Spleen (tissue), 11 donors: Measurements from ENCODE around the gene PNPLA2. TPM values are rescaled to one million over a fixed set of nuclear protein-coding genes. Genes with fewer than 3 reads are reported as not detected.

ENCODE experiments used
- DNase-seq: peaks from one replicate; pipeline ENCODE4 v3.0.0-alpha.2; 2020
- H3K27ac ChIP-seq, 8 donors: fragments of 200-600 bp; sonication (generic) in 7 of 8; 1 replicate in 4 of 8; 2 replicates in 4 of 8; pipeline versions ENCODE4 v1.5.0 to v1.8.0; 2016 to 2021; ENCODE audit warnings: inconsistent platforms in 4 of 8, mild to moderate bottlenecking in 4 of 8, moderate library complexity in 1 of 8
- H3K27me3 ChIP-seq, 7 donors: fragments of 200-600 bp; sonication (generic) in 6 of 7; replicated peaks in 1 of 7; 1 replicate in 4 of 7; 2 replicates in 3 of 7; pipeline versions ENCODE4 v1.5.0 to v1.8.0; 2016 to 2021; ENCODE audit warnings: inconsistent platforms in 3 of 7, mild to moderate bottlenecking in 1 of 7
- H3K36me3 ChIP-seq, 6 donors: fragments of 200-600 bp; sonication (generic) in 5 of 6; 1 replicate in 4 of 6; 2 replicates in 2 of 6; pipeline versions ENCODE4 v1.5.0 to v1.8.0; 2016 to 2021; ENCODE audit warnings: inconsistent platforms in 2 of 6
- H3K4me1 ChIP-seq, 6 donors: fragments of 200-600 bp; sonication (generic) in 5 of 6; 1 replicate in 3 of 6; 2 replicates in 3 of 6; pipeline versions ENCODE4 v1.5.0 to v1.8.0; 2016 to 2021; ENCODE audit warnings: inconsistent platforms in 3 of 6
- H3K4me3 ChIP-seq, 8 donors: fragments of 200-600 bp; sonication (generic) in 7 of 8; 1 replicate in 4 of 8; 2 replicates in 4 of 8; pipeline versions ENCODE4 v1.5.0 to v1.8.0; 2016 to 2021; ENCODE audit warnings: inconsistent platforms in 4 of 8, mild to moderate bottlenecking in 4 of 8, moderate library complexity in 2 of 8
- H3K9me3 ChIP-seq, 8 donors: fragments of 200-600 bp; sonication (generic) in 7 of 8; 1 replicate in 4 of 8; 2 replicates in 4 of 8; pipeline versions ENCODE4 v1.5.0 to v1.8.0; 2016 to 2021; ENCODE audit warnings: inconsistent platforms in 4 of 8
- CTCF ChIP-seq, 11 experiments: fragments of 200-600 bp in 7 of 11; fragments of 450-650 bp in 4 of 11; sonication (generic) in 4 of 11; IDR thresholded peaks in 8 of 11; conservative IDR thresholded peaks in 3 of 11; 1 replicate in 7 of 11; 2 replicates in 4 of 11; pipeline versions ENCODE4 v1.4.0 to v1.8.0; 2016 to 2021; ENCODE audit warnings: antibody characterized with exemption in 11 of 11, inconsistent platforms in 4 of 11, mild to moderate bottlenecking in 1 of 11
- POLR2A ChIP-seq, 3 donors: fragments of 450-650 bp; IDR thresholded peaks; one replicate each; pipeline ENCODE4 v1.5.1; 2017; ENCODE audit warnings: antibody characterized with exemption in 3 of 3, mild to moderate bottlenecking in 1 of 3
- POLR2AphosphoS5 ChIP-seq, 3 donors: sonication (generic); formaldehyde crosslinking; IDR thresholded peaks; one replicate each; pipeline ENCODE4 v1.5.1; 2017; ENCODE audit warnings: antibody characterized with exemption in 3 of 3
- WGBS, 5 donors: extraction: QIAGEN DNeasy Blood & Tissue Kit in 3 of 5; methylation state at CpG; one replicate each; pipeline versions ENCODE4 v1.1.5 to v1.1.7; 2013 to 2018; 5-methylcytosine and 5-hydroxymethylcytosine counted together
- intact Hi-C: fragments of 100-400 bp; cut with DNase I; formaldehyde crosslinking; loops from one replicate; pipeline ENCODE4 v1.15.0; 2023; ENCODE audit warnings: low total_unique reads
- polyA plus RNA-seq, 3 donors: library from polyadenylated mRNA; stranded (reverse); fragments of 200-250 nt; gene quantifications; one replicate each; pipeline ENCODE4 v1.2.1, GENCODE V29; 2013
- total RNA-seq, 7 donors: library from RNA; depleted of rRNA in 3 of 7; stranded (reverse); fragments of >200 nt in 3 of 7; fragmentation: NEBNext Ultra II Directional in 4 of 7; extraction: Animal tissue kit (Norgen Biotek cat#: 25700) in 4 of 7; gene quantifications; one replicate each; pipeline versions ENCODE4 v1.1.0 to v1.2.1, GENCODE V29; 2016 to 2021
- donor health status: healthy with polysubstance abuse.
- donor health status: DM: no; HTN: no; CAD: no; lungs with moderate emphysema.
- donor health status: DM: no; HTN: no; CAD: no.
- donor health status: Bipolar disorder and iron deficiency.
- donor health status: healthy.
- donor health status: DM: no; HTN: no; CAD: no.
- donor health status: DM: yes; HTN: yes; CAD: no.

Gene PNPLA2
- total and polyA plus RNA-seq, 10 donors, result 46.3 to 131 (median 107) TPM

- peak; percentile 76 for DNase-seq
- intact Hi-C loops, result no loop called here
- Histone ChIP-seq H3K4me1 (peaks cover 14 to 66% (median 44%) of the 10 kb centered on the region in 6 donors), H3K9me3 (no peaks in the 10 kb centered on the region), H3K36me3 (peaks cover 0 to 49% (median 38%) of the 10 kb centered on the region in 6 donors), H3K27ac (no peak overlapping the region), H3K27me3 (no peaks in the 10 kb centered on the region), H3K4me3 (no peak overlapping the region)
- TF ChIP-seq CTCF (IDR thresholded peaks at IDR 0.05 in 8 of 11, conservative IDR thresholded peaks at IDR 0.05 in 3 of 11), result no peak
- TF ChIP-seq POLR2A (IDR thresholded peaks at IDR 0.05), result no peak
- TF ChIP-seq POLR2AphosphoS5 (IDR thresholded peaks at IDR 0.05), result peak in 1 of 3 donors; percentile 7
- 78 to 85% (median 81%) methylated on average over 19 to 20 of the region's 20 CpGs for WGBS, 5 donors
Measured at GRCh38 chr11:774873-775592, 43.7 kb upstream of the PNPLA2 start.

GRCh38 chr11:776263-776560 lies 42.5 kb upstream of the PNPLA2 start:
- WGBS, 5 donors, result 30 to 44% (median 42%) methylated on average over 10 to 11 of the region's 11 CpGs
- peak overlapping the region in 2 of 8 donors; percentile 88 to 91 for H3K27ac ChIP-seq

GRCh38 chr11:776561-777287 lies 42.0 kb upstream of the PNPLA2 start:
- H3K9me3 ChIP-seq, result no peaks in the 10 kb centered on the region
- intact Hi-C loops, result no loop called here
- H3K36me3 ChIP-seq, result peaks cover 0 to 32% (median 21%) of the 10 kb centered on the region in 6 donors
- H3K4me1 ChIP-seq, result peaks cover 14 to 74% (median 44%) of the 10 kb centered on the region in 6 donors
- no peaks in the 10 kb centered on the region for H3K27me3 ChIP-seq
- H3K4me3 ChIP-seq, result peak overlapping the region; percentile 46 to 97 (median 76)
- TF ChIP-seq POLR2AphosphoS5 (IDR thresholded peaks at IDR 0.05) (no peak), POLR2A (IDR thresholded peaks at IDR 0.05) (no peak), CTCF (IDR thresholded peaks at IDR 0.05 in 8 of 11, conservative IDR thresholded peaks at IDR 0.05 in 3 of 11) (no peak)
- 0 to 2% (median 2%) methylated on average over 25 to 65 of the region's 65 CpGs for WGBS, 5 donors
- DNase-seq, result peak; percentile 88
- peak overlapping the region; percentile 43 to 91 (median 84) for H3K27ac ChIP-seq

More at GRCh38 chr11:776263-776560, 42.5 kb upstream of the PNPLA2 start:
- no peak for TF ChIP-seq CTCF (IDR thresholded peaks at IDR 0.05 in 8 of 11, conservative IDR thresholded peaks at IDR 0.05 in 3 of 11)
- no peak for TF ChIP-seq POLR2A (IDR thresholded peaks at IDR 0.05)
- no peak for TF ChIP-seq POLR2AphosphoS5 (IDR thresholded peaks at IDR 0.05)
- Histone ChIP-seq H3K9me3 (no peaks in the 10 kb centered on the region), H3K4me3 (peak overlapping the region; percentile 46 to 97 (median 76)), H3K36me3 (peaks cover 0 to 37% (median 26%) of the 10 kb centered on the region in 6 donors), H3K4me1 (peaks cover 14 to 73% (median 44%) of the 10 kb centered on the region in 6 donors), H3K27me3 (no peaks in the 10 kb centered on the region)
- intact Hi-C loops, result no loop called here
- no peak for DNase-seq
